A673 (cell line): ENCODE results near the gene ARL11. TPM values are rescaled to one million over a fixed set of nuclear protein-coding genes. Genes with fewer than 3 reads are reported as not detected.

Experiments
- BruUV-seq: library from RNA; stranded (reverse); fragments of 400-500 nt; replicated peaks from 2 replicates; lab custom pipeline; 2021; lab: Mats Ljungman, UMichigan
- CTCF ChIA-PET: fragments of 300-600 bp; sonication (Branson Sonifier 250); formaldehyde crosslinking; loops from one replicate; lab custom pipeline; 2022; ENCODE audit warnings: antibody characterized with exemption; lab: Charles Lee
- POLR2A ChIA-PET: fragments of 300-600 bp; sonication (Branson Sonifier 250); formaldehyde crosslinking; loops from one replicate; lab custom pipeline; 2022; ENCODE audit warnings: antibody characterized with exemption; ENCODE audit not compliant: low non-redundant PET; lab: Charles Lee
- DNase-seq: peaks from one replicate; pipeline ENCODE4 v3.0.0-alpha.2; 2015; ENCODE audit warnings: low spot score
- H3K27ac ChIP-seq: fragments of 200-600 bp; sonication (generic); 2 replicates; pipeline ENCODE4 v1.5.1; 2016; ENCODE audit warnings: mixed run types, low read depth, mild to moderate bottlenecking, mixed read lengths, antibody characterized with exemption, low read length; ENCODE audit not compliant: poor library complexity, severe bottlenecking
- H3K27me3 ChIP-seq: fragments of 200-600 bp; sonication (generic); replicated peaks from 2 replicates; pipeline ENCODE4 v1.6.1; 2017; ENCODE audit warnings: mixed run types, low read depth, mild to moderate bottlenecking, mixed read lengths, antibody characterized with exemption, low read length; ENCODE audit not compliant: insufficient read depth, poor library complexity
- H3K36me3 ChIP-seq: fragments of 200-600 bp; sonication (generic); 2 replicates; pipeline ENCODE4 v1.6.1; 2016; ENCODE audit warnings: mixed run types, mild to moderate bottlenecking, mixed read lengths, antibody characterized with exemption, low read length; ENCODE audit not compliant: insufficient read depth, poor library complexity, severe bottlenecking
- H3K4me1 ChIP-seq: fragments of 200-600 bp; sonication (generic); 2 replicates; pipeline ENCODE4 v1.6.1; 2017; ENCODE audit warnings: mixed run types, mild to moderate bottlenecking, mixed read lengths, antibody characterized with exemption, low read length; ENCODE audit not compliant: insufficient read depth, poor library complexity, severe bottlenecking
- H3K4me3 ChIP-seq: fragments of 200-600 bp; sonication (generic); 2 replicates; pipeline ENCODE4 v1.5.1; 2016; ENCODE audit warnings: low read depth, mixed run types, mild to moderate bottlenecking, mixed read lengths, low read length; ENCODE audit not compliant: poor library complexity, severe bottlenecking
- H3K9me3 ChIP-seq: fragments of 200-600 bp; sonication (generic); 2 replicates; pipeline ENCODE4 v1.6.1; 2016; ENCODE audit warnings: mixed run types, low read depth, mild to moderate bottlenecking, mixed read lengths, antibody characterized with exemption, low read length; ENCODE audit not compliant: poor library complexity, severe bottlenecking
- CTCF ChIP-seq: fragments of 300-800, 200-600 bp; sonication (generic); conservative IDR thresholded peaks from 2 replicates; pipeline ENCODE4 v1.5.1; 2017; ENCODE audit warnings: low read depth, mild to moderate bottlenecking, antibody characterized with exemption, low read length, moderate library complexity, mixed read lengths
- EZH2 ChIP-seq: fragments of 200-600 bp; sonication (generic); IDR thresholded peaks from 2 replicates; pipeline ENCODE4 v1.6.1; 2017; ENCODE audit warnings: borderline replicate concordance, low read depth, mild to moderate bottlenecking, mixed read lengths, antibody characterized with exemption, low read length; ENCODE audit not compliant: poor library complexity, severe bottlenecking
- intact Hi-C: fragments of 100-400 bp; cut with micrococcal nuclease; formaldehyde crosslinking; loops from one replicate; pipeline ENCODE4 v1.10.0; 2022; ENCODE audit not compliant: unreplicated experiment
- total RNA-seq: library from RNA; stranded (reverse); gene quantifications from 2 replicates; pipeline ENCODE4 v1.2.3, GENCODE V29; 2021

The ARL11 gene
- total RNA-seq, 1 experiment from 2014 or later = not detected

GRCh38 chr13:49622174-49622946, 5.9 kb upstream of the ARL11 start:
- BruUV-seq = no TSS peak
- Histone ChIP-seq H3K36me3 (no peaks in the 10 kb centered on the region), H3K27me3 (no peaks in the 10 kb centered on the region), H3K9me3 (no peaks in the 10 kb centered on the region), H3K4me3 (no peak overlapping the region), H3K4me1 (no peaks in the 10 kb centered on the region), H3K27ac (no peak overlapping the region)
- intact Hi-C loops = no loop called here
- CTCF ChIA-PET = no interaction called here
- no peak for TF ChIP-seq CTCF
- no peak for TF ChIP-seq EZH2
- POLR2A ChIA-PET = interaction anchor here (0.6 kb wide), 1 partner anchor 519 kb away, joined by 3 read pairs; no protein-coding TSS in a partner anchor
- DNase-seq = no peak

GRCh38 chr13:49624229-49624628, 4.1 kb upstream of the ARL11 start:
- Histone ChIP-seq H3K27me3 (no peaks in the 10 kb centered on the region), H3K4me3 (no peak overlapping the region), H3K27ac (no peak overlapping the region), H3K9me3 (no peaks in the 10 kb centered on the region), H3K4me1 (no peaks in the 10 kb centered on the region), H3K36me3 (no peaks in the 10 kb centered on the region)
- TF ChIP-seq EZH2 = no peak
- no peak for TF ChIP-seq CTCF
- no peak for DNase-seq
- intact Hi-C loops = no loop called here
- CTCF ChIA-PET = interaction anchor here (0.6 kb wide), 1 partner anchor 330 kb away, joined by 4 read pairs; no protein-coding TSS in a partner anchor
- BruUV-seq = no TSS peak
- POLR2A ChIA-PET = no interaction called here

GRCh38 chr13:49625392-49626079, 2.8 kb upstream of the ARL11 start:
- CTCF ChIA-PET = no interaction called here
- POLR2A ChIA-PET = no interaction called here
- no peak overlapping the region for H3K27ac ChIP-seq
- H3K4me1 ChIP-seq = no peaks in the 10 kb centered on the region
- H3K36me3 ChIP-seq = no peaks in the 10 kb centered on the region
- no peak for DNase-seq
- no peaks in the 10 kb centered on the region for H3K27me3 ChIP-seq
- TF ChIP-seq EZH2 (no peak), CTCF (no peak)
- no peak overlapping the region for H3K4me3 ChIP-seq
- BruUV-seq = no TSS peak
- H3K9me3 ChIP-seq = no peaks in the 10 kb centered on the region
- intact Hi-C loops = no loop called here
